ENCODE results near the gene GUCA2B. TPM values are rescaled to one million over a fixed set of nuclear protein-coding genes. Genes with fewer than 3 reads are reported as not detected.

GUCA2B gene
- total RNA-seq, 4 donors from 2014 or later = 2.8 TPM; not detected in 3

DNA sequence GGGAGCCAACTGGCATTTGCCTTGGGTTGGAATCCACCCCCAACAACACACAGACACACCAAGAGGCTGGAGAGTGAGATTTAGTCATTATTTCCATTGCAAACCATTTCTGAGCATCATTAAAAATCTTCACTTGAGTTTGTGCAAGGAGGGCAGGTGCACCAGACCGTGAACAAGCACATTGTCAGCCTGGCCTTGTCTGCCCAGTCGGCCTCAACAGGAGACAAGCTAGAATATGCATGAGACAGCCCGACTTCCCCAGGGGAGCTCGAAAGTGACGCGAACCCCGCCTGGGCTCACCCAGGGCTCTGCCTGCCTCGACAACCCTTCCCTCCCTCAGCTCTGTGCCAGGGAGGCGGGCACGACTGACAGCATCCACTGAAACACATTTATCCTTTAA lies 15.4 kb upstream of the GUCA2B start:
- DNase-seq (ENCODE audit: low spot score in 2 of 2) = peak in 1 of 2 donors; percentile 70
- WGBS, 2 donors = 53 to 61% methylated on average over 10 of the region's 10 CpGs
- intact Hi-C loops (cut with DNase I; ENCODE audit: low total_unique reads) = no loop called here
- TF ChIP-seq, protein P1, sequence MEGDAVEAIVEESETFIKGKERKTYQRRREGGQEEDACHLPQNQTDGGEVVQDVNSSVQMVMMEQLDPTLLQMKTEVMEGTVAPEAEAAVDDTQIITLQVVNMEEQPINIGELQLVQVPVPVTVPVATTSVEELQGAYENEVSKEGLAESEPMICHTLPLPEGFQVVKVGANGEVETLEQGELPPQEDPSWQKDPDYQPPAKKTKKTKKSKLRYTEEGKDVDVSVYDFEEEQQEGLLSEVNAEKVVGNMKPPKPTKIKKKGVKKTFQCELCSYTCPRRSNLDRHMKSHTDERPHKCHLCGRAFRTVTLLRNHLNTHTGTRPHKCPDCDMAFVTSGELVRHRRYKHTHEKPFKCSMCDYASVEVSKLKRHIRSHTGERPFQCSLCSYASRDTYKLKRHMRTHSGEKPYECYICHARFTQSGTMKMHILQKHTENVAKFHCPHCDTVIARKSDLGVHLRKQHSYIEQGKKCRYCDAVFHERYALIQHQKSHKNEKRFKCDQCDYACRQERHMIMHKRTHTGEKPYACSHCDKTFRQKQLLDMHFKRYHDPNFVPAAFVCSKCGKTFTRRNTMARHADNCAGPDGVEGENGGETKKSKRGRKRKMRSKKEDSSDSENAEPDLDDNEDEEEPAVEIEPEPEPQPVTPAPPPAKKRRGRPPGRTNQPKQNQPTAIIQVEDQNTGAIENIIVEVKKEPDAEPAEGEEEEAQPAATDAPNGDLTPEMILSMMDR (IDR thresholded peaks at IDR 0.05) = no peak
- TF ChIP-seq POLR2A (IDR thresholded peaks at IDR 0.05) = no peak
- H3K4me3 ChIP-seq (ENCODE audit: low read depth, poor library complexity, severe bottlenecking) = no peak overlapping the region

DNA sequence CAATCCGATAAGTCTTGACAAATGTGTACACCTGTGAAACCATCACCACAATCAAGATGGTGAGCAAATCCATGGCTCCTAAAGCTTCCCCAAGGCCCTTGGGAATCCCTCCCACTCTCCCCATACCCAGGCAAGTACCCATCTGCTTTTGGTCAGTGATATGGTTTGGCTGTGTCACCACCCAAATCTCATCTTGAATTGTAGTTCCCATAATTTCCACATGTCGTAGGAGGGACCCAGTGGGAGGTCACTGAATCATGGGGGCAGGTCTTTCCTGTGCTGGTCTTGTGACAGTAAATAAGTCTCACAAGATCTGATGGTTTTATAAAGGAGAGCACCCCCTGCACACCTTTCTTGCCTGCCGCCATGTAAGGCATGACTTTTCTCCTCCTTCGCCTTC lies 14.6 kb upstream of the GUCA2B start:
- DNase-seq (ENCODE audit: low spot score in 2 of 2) = peak in 1 of 2 donors; percentile 12
- H3K4me3 ChIP-seq (ENCODE audit: low read depth, poor library complexity, severe bottlenecking) = no peak overlapping the region
- 91 to 96% methylated on average over 4 of the region's 4 CpGs for WGBS, 2 donors
- intact Hi-C loops (cut with DNase I; ENCODE audit: low total_unique reads) = no loop called here
- TF ChIP-seq POLR2A (IDR thresholded peaks at IDR 0.05) = no peak
- TF ChIP-seq, protein P1 (IDR thresholded peaks at IDR 0.05) = no peak

DNA sequence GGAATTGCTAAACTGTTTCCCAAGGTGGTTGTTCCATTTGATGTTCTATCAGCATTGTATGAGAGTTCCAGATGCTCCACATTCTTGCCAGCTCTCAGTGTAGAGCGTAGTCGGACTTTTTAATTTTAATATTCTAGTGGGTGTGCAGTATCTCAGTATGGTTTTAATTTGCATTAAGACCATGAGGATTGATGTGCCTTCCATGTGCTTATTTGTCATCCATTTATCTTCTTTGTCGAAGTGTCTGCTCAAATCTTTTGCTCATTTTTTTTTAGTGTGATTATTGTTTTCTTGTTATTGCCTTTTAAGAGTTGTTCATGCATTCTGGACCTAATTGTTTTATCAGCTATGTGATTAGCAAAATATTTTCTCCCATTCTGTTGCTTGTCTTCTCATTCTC lies 13.8 kb upstream of the GUCA2B start:
- TF ChIP-seq POLR2A (IDR thresholded peaks at IDR 0.05) = no peak
- TF ChIP-seq, protein P1 (IDR thresholded peaks at IDR 0.05) = no peak
- DNase-seq (ENCODE audit: low spot score in 2 of 2) = no peak
- intact Hi-C loops (cut with DNase I; ENCODE audit: low total_unique reads) = no loop called here
- WGBS, 2 donors = 79 to 82% methylated on average over 3 of the region's 3 CpGs
- H3K4me3 ChIP-seq (ENCODE audit: low read depth, poor library complexity, severe bottlenecking) = no peak overlapping the region

DNA sequence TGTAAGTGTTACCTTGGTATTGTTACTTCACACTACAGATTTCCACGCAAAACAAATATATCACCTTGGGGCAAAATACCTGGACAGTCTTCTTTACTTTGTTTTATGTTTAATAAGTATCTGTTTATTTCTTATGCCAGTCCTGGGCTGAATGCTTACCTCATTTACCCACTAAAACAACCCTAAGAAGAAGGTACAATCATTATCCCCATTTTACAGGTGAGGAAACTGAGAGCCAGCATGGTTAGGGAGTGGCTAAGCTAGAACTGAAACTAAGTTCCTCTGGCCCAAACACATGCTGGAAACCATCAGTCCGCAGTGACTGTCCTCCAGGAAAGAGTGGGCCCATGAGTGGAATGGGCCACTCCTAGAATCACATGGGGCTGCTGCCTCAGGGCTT lies 13.0 kb upstream of the GUCA2B start:
- no peak for DNase-seq (ENCODE audit: low spot score in 2 of 2)
- 83 to 88% methylated on average over 2 of the region's 2 CpGs for WGBS, 2 donors
- intact Hi-C loops (cut with DNase I; ENCODE audit: low total_unique reads) = no loop called here
- TF ChIP-seq, protein P1 (IDR thresholded peaks at IDR 0.05) = no peak
- TF ChIP-seq POLR2A (IDR thresholded peaks at IDR 0.05) = no peak
- no peak overlapping the region for H3K4me3 ChIP-seq (ENCODE audit: low read depth, poor library complexity, severe bottlenecking)

DNA sequence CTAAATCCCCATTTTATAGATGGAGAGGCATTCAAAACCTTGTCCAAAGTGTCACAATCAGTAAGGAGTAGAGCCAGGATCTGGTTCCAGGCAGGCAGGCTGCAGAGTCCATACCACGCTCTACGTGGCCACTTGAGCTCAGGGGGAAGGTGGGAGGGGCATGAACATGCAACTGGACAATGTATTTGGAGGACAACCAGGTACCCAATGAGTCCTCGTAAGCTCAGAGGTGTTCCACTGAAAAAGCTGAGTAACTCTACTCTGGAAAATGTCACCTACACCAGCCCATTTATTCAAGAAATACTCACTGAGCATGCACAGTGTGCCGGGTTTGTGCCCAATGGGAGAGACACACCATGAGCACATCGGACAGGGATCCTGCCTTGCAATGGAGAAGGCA lies 11.2 kb upstream of the GUCA2B start:
- intact Hi-C loops (cut with DNase I; ENCODE audit: low total_unique reads) = no loop called here
- 81 to 85% methylated on average over 5 of the region's 5 CpGs for WGBS, 2 donors
- H3K4me3 ChIP-seq (ENCODE audit: low read depth, poor library complexity, severe bottlenecking) = no peak overlapping the region
- TF ChIP-seq, protein P1 (IDR thresholded peaks at IDR 0.05) = no peak
- no peak for TF ChIP-seq POLR2A (IDR thresholded peaks at IDR 0.05)
- peak in 1 of 2 donors; percentile 52 for DNase-seq (ENCODE audit: low spot score in 2 of 2)
